ENCODE results near the gene AGAP1.

Gene AGAP1

DNA sequence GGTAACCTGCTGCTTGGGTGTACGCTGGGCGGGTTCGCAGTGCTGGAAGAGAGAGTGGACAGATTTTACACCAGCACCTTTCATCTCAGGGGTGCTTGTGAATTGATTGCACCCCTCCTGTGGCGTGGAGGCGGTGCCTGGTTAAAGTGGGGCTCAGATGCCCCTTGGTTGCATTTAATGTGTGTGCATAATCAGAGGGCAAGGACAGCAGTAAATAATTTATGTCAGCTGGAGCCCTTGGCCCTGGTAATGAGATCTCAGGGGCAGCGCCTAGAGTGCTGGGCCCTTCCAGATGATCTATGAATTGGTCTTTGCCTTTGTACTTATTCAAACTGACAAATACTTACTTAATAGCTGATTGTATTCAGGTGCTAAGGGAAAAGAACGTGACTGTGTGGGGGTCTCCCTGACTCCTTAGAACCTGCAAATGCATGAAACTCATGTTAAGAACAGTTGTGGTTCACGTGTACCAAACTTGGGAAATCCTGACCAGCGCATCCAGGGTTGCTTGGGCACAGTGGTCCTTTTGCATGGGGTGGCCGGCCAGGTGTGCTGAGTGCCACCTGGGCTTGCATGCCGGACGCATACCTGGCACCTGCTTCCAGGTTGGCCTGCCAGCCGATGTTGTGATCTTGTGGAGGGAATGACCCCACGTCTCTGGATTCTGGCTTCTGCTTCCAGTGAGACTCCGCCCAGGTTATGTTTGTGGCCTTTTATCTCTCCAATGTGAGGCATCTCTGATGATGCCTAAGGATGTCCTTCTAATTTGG, 118.5 kb downstream of the AGAP1 start:
- DNase-seq: no peak

DNA sequence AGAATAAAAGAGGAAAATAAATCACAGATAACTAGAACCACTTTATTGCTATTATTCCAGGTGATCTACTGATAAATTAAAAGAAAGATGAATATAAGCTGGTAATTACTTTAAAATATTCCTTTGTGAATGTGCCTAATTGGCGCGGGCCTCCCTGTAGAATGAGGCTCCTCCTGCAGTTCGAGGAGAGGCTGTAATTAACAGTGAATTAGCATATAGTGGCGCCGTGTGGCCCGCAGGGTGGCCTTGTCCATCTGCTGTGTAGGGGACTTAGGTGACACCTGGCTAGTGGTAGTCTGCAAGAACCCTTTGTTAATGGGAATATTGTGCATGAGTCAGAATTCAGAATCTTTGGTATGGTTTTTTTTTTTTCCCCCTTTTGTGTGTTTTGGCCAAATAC, 119.8 kb downstream of the AGAP1 start:
- DNase-seq: no peak

DNA sequence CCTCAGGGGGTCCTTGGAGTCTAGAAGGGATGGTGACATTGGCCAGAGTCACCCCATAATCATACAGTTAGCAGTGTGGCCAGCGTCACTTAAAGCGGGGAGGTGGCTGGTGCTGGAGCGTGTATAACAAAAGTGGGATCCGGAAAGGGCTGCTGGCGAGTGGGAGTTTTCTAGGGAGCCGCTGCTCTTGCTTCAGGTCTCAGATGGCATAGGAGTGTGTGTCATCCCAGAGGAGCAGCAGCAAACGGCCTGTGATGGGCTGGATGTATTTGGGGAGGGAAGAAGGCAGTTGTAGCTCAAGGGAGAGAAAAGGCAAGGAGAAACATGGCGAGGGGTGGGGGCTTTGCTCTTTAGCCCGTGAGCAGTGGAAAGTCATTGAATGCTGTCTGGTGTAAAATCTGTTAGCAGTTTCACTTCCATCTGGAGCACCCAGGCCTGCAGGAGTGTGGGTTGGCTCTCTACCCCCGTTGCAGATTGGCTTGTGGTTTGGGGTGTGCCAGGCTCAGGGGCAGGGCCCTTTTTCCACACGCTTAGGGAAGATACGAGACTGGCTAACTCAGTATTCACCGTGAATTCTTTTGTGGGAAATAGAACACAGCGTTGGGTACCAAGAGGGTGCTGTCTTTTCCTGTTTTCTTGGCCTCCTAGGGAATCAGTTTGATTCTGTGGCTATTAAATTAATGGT, 120.5 kb downstream of the AGAP1 start:
- DNase-seq: no peak

DNA sequence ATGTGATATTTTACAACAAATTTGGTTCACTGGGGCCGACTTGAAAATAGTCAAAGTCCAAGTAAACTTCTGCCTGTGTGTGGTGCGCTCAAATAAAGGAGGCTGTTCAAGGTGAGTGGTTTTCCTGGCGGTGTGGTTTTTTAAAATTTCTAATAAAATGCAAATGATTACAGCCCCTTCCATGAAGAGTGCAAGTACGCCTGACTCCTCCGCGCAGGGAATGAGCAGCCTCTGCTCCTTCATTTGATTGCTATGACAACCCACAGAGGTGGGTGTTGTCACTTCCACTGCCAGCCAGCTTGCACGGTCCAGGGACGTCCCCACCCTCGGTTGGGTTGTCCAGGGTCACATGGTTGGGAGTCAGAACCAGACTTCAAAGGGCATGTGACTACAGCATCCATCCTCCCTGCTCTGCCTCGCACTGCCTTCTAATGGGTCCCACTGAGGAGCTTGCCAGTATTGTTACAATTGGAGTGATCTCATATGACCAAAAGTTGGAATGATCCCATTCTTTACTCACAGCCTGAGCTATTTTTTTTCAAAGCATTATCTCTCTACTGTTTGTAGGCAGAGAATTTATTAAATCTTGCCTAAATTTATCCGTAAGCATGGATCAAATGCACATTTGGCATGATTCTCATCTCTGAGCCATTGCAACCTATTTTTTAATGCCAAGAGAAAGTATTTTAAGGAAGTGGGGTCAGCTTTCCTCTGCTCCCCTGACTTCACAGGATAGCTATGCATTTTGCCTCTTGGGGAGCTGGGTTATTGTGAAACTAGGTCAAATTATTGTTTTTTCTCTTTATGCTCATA, 121.3 kb downstream of the AGAP1 start:
- DNase-seq: no peak

DNA sequence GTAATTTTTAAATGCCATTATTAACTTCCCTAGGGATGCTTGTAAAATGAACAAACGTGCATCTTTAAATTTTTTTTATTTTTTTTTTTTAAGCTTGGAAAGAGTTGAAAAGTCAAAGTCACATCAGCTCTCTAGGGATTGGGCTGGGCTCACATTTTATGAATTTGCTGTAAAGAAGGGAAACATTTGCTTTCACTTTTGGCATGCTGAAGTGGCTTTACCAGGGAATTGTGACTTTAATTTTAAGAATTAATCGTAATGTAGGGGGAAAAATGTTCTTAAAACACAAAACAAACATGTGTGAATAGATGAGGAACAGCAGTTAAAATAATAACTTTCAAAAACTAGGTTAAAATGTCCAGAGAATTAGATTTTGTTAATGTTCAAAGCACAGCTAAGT, 123.0 kb downstream of the AGAP1 start:
- no peak for DNase-seq

DNA sequence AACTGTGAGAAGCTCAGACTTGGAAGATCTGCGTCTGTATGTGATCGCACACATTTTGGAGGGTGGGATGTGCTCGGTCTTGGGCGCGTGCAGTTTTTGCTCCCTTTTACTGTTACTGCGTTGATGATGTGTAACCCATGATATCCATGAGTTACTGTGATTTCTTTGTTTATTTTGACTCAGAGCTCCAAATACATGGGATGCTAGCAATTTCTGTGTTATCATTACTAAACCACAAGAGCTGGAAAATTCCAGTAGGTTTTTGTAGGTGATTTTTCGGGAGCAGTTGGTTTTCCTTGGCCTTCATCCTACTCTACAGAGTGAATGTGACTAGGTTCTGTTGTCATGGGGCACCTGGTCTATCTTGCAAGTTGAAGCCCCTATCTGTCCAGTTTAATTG, 124.2 kb downstream of the AGAP1 start:
- no peak for DNase-seq

DNA sequence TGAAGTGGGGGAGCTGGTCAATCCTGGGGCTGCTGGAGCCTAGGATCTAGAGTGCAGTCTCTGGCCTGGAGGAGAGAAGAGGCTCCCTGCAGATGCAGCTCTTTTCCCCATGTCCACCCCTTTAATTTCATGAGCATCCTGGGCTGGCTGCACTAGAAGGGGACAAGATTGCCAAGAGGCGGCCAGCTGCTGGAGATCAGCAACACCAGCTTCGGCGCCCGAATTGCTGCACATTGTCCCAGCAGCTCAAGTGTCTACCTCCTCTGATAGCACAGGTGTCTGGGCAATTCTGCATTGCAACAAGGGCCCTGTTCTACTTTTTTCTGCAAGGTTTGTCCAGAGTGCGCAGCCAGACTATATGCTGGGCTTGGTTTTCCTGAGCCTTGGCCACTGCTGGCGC, 125.7 kb downstream of the AGAP1 start:
- DNase-seq: no peak

DNA sequence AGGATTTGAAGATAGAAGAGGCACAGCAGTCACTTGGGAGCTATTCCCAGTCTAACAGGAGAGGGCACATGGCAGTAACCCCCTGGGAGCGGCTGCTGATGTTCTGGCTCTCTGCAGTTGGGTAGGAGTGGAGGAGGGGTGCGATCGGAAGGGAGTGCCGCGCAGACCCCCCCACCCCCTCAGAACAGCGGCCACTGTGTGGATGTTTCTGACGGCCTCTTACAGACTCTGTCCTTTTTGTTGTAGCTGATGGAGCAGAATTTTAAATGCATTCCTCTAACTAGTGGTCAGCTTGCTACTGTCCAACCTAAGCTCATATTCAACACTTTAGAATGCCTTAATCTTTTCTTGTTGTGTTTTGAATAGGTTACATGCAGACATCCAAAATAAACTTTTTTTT, 127.9 kb downstream of the AGAP1 start:
- no peak for DNase-seq

DNA sequence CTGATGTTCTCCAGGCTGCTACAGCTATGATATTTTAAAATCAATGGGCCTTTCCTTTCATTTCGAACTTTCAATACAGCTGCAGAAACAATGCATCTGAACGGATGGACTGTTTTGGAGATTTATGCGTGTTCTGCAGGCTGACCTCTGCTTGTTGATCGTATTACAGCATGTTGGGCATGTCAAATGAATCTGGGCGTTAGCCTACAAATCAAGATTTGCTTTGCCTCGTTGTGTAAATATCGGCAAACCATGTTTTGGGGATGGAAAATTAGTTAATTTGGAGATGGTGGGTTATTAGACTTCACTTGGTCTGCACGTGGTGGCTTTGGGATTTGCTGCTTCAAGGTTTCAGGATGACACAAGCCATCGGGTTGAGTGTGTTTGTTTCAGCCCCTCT, 129.3 kb downstream of the AGAP1 start:
- no peak for DNase-seq

DNA sequence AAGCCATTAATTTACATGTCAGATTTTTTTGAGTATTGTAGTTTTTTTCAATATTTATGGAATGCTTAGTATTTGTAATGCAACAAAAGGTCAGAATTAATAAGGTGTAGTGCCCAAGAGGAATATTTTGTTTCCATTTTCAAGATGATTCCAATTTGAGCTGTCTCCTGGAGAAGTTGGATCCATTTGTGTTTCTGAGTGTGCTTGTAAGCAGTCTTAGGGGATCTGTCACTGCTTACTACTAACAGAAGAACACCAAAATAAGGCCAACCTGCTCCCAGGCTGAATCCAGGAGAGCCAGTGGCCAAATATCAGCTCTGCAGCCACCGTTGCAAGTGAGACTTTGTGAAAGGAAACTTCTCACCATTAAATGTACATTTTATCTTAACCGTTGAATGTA, 129.9 kb downstream of the AGAP1 start:
- no peak for DNase-seq

DNA sequence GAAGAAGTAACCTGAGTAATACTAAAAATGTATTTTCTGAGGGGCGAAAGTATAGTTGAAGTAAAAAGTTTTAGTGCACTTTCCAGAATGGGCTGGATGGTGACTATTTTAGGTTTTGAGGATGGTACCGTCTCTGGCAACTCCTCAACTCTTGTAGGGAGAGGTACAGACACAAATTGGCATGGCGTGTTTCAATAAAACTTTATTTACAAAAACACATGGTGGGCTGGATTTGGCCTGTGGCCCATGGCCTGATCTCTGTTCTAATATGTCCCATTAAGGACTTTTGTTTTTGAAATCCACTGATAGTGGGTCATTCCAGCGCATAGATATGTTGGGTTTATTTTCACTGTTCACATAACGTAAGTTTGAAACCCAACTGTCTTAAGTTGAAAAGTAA, 132.8 kb downstream of the AGAP1 start:
- no peak for DNase-seq

DNA sequence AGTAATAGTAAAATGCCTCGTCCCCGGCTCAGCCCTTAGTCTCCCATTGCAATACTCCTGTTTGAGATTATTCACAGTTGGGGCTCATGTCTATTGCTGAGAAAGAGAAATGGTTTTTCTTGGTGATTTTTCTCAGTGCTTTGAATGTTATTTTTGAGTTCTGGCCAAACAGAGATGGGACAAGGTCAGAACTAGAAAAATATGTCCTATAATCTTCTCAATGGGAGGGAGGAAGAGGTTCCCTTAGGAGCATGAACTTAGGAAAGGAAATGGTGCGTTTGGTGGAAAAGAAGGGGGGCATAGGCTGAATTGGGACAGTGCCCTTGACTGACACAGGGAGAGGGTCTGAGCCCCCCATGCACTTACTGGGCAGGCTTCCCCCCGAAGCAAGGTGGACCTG, 133.8 kb downstream of the AGAP1 start:
- no peak for DNase-seq

DNA sequence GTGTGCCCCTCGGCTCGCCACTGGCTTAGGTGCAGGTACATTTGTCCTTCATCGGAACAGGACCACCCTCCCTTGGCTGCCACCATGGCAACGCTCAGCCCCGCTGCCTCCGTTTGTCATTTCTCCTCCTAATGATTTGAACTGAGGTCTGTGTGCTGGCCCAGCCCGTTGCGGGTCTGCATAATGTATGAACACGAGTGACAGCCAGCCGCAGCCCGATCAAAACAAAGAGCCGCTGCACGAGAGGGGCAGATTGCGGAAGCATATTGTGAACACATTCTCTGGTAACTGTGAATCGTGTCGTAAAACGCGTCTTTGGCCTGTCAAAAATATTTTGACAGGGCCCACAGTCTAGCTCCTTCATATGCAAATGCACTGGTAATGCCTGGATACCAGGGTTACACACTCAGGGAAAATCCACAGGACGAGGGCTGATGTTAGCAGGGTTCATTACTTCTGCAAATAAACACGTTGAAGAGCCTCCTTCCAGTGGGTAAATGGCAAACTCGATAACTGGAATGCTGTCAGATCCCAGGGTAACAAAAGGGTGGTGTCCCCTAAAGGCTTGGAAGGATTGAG, 137.0 kb downstream of the AGAP1 start:
- DNase-seq: no peak

DNA sequence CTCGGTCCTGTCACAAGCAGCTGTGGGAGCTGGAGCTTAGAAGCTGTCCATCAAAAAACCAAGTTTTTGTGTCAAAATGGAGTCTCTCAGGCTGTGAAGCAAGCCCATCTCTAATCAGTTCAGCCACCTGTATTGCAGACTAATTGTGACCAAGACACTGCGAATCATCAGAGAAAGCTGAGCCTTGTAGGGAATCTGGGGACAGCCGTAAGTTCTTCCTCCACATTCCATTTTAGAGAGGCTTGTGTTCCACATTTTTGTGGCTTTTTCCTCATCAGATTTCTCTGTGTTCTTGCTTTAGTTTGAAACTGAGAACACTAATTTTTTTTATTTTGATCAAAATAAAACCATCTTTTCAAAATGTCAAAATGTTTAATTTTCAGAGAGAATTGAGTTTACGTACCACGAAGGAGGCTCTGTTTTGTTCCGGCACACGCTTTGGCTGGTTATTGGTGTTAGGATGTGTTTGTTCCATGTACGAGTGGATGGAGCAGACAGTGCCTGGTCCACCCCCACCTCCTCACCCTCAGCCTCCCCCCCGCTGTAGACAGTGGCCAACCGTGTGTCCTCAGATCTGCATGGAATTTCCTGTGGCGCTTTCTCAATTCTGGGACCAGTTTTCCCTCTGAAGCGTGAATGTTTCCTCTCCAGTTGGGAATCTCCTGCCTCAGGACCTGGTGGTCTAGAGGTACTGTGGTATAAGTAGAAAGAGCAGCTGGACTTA, 140.8 kb downstream of the AGAP1 start:
- DNase-seq: no peak

DNA sequence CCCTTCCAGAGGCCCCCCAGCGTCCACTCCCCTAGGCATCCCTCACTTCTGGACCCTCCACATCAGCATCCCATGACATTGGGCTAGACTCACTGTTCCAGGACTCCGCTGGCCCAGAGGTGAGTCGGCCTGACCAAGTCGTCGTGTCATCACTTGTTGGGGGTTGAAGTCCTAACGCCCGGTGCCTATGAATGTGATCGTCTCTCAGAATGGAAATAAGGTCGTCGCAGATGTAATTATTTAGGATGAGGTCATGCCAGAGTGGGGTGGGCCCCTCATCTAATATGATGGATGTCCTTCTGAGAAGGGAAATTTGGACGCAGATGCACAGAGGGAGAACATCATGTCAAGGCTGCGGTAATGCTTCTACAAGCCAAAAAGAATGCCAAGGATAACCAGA, 142.7 kb downstream of the AGAP1 start:
- no peak for DNase-seq

DNA sequence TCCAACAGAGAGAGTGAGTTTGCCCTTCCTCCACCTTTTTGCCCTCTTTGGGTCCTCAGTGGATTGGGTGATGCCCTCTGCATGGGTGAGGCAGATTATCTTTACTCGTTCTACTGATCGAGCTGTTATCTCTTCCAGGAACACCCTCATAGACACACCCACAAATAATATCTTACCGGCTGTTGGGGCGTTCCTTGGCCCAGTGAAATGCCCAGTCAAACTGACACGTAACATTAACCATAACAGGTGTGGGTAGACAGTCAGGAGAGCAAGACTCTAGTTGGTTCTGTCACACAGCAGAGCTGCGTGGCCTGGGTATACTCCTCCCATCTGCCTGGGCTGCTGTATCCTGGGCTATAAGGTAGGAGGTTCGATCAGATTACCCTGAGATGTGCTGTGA, 144.1 kb downstream of the AGAP1 start:
- DNase-seq: no peak

DNA sequence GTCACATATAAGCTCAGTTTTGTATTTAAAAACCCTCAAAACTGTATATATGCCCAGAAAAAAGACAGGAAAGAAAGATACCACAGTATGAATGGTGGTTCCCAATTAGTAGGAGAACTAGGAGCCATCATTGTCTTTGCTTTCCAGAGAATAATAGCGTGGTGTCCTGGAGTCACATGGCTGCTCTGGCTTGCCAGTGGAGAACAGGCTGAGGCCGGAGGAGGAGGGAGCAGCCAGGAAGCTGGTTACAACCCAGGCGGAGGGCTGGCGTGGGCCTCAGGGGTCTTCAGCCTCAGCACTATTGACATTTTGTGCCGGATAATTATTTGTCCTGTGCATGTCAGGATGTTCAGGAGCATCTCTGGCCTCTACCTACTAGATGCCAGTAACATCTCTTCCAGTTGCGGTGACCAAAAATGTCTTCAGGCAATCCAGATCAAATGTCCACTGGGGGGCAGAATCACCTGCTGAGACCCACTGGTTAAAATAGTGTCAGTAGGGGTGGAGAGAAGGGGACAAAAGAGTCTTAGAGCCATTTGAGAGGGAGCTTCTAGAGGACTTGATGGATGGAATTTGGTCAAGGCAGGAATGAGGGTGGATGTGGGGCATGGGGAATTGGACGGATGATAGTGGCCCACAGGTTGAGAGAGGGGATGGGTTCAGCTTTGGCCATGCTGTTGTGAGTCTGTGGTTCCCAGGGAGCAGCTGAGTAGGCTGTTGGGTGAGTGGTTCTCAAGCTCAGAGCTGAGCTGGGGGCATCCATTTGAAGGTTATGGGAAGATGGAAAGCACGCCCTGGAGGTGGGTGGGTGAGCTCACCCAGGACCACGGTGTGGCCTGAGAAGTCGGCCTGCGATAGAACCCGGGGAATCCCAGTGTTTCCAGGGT, 144.9 kb downstream of the AGAP1 start:
- DNase-seq: no peak

DNA sequence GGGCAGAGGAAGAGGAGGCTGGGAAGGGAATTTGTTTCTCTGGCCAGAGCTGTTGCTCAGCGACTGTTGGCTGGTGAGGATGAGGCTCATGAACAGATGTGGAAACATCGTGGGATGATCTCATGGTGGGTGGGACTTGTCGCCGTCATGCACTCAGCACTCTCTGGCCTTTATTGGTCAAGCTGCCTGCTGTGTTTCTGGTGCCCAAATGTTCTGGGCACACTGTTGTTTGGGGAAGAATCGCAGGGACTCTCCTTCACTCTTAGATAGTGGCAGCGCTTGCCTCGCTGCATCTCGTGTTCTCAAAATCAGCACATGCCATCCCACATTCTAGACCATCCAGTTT, 145.6 kb downstream of the AGAP1 start:
- DNase-seq: no peak

DNA sequence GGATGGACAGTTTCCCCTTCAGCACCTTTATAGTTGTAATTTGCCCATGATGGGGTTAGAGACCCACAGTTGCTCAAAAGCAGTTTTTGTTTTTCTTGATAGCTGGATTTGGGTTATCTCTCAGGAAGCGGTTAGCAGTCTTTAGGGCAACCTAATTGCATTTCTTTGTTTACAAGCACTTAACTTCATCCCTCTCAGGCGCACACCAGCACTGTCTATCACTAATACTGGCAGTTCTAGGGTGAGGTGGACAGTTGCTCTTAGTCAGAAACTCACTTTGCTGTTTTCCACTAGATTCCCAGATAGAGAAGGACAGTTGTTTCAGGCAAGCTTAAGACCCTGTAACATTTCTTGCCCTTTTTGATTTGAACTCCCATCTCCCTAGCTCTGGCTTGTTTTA, 146.0 kb downstream of the AGAP1 start:
- DNase-seq: no peak

DNA sequence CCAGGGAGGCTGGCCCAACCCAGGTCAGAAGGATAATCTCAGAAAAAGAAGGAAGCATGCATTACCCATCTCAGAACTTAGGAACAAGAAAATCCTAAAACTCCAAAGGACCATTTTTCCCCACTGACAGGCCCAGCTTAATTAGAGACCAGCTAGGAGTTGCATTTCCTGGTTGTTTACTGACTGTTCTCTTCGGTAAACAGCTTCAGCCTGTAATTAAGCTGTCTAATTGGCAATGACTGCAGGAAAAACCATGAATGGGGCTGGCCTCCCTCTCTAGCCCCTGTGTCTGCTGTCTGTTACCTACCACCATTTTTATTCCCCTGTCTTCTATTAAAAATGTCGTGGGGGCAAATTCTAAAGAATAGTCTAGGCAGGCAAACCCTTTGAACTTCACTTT, 146.5 kb downstream of the AGAP1 start:
- no peak for DNase-seq

DNA sequence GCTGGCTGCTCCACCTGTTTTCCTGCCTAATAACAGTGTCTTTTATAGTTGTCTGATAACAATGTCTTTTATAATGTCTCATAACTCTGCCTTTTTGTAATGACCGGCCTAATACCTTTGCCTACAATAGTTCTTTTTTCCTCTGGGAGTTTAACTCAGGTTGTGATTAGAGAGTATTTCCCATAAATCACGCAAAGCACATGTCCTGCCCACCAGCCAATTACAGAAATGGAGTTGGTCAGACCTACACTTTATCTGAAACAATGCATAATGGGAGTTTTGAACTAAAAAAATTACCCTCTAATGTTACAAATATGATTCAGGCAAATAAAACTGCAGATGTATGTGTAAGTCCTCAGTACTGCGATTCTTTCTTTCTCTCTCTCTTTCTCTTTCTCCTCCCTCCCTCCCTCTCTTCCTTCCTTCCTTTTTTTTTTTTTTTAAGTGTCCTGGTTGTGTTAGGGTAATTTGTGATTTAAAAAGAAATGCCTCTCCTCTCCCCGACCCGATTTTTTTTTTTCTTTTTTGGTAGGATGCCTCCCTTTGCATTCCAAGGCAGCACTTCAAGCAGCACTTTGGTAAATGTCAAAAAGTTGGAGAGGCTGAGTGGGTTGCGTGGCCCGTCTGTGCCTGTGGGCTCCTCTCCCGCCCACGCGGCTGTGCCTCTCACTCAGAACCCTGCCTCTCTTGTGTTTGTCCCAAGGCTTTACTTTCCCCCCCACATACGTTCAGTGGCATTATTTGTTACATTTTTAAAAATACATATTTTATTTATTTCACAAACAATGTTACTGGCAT, 147.3 kb downstream of the AGAP1 start:
- DNase-seq: no peak

Data from activated effector memory CD4-positive, alpha-beta T cell treated with Interleukin-2 at 50 U/mL for 16 hours (primary cell).